H1 (cell line): Measurements from ENCODE around the gene PTPRG. TPM values are rescaled to one million over a fixed set of nuclear protein-coding genes. Genes with fewer than 3 reads are reported as not detected.

Source experiments
- BACH1 ChIP-seq: IDR thresholded peaks from 2 replicates; pipeline ENCODE4 v1.6.1; 2012; ENCODE audit warnings: low read length, improper control_type of control experiment
- SP1 ChIP-seq: IDR thresholded peaks from 2 replicates; pipeline ENCODE4 v1.6.1; 2011; ENCODE audit warnings: low read depth, low read length
- TAF7 ChIP-seq: optimal IDR thresholded peaks from 2 replicates; pipeline ENCODE3; 2011; ENCODE audit warnings: low read depth, mild to moderate bottlenecking, inconsistent platforms, low read length, moderate library complexity, borderline replicate concordance
- polyA plus RNA-seq, 7 experiments: library from polyadenylated mRNA; depleted of rRNA in 3 of 7; stranded (reverse) in 5 of 7; unstranded in 2 of 7; fragments of >200 nt in 5 of 7; fragments of 200-250 nt in 2 of 7; gene quantifications; 1 replicate in 5 of 7; 2 replicates in 1 of 7; 4 replicates in 1 of 7; pipeline versions ENCODE4 v1.2.1 to v1.2.3, GENCODE V29; 2011 to 2013; ENCODE audit warnings: missing spikeins in 2 of 7, mixed read lengths in 2 of 7
- total RNA-seq: library from RNA; stranded (reverse); fragmentation: NEBNext Ultra II Directional; extraction: Animal tissue kit (Norgen Biotek cat#: 25700); gene quantifications from 2 replicates; pipeline ENCODE4 v1.2.1, GENCODE V29; 2021
- TF ChIP-seq, protein P1 (sequence below): IDR thresholded peaks from 2 replicates; pipeline ENCODE4 v1.6.1; 2012; ENCODE audit warnings: low read length, inconsistent platforms

The PTPRG gene
- total and polyA plus RNA-seq, 2 of the 8 experiments (the other 6 are each of a cell fraction or from before 2014, with no cell fraction given) = 23.3 to 96.2 TPM

- TF ChIP-seq, protein P1, sequence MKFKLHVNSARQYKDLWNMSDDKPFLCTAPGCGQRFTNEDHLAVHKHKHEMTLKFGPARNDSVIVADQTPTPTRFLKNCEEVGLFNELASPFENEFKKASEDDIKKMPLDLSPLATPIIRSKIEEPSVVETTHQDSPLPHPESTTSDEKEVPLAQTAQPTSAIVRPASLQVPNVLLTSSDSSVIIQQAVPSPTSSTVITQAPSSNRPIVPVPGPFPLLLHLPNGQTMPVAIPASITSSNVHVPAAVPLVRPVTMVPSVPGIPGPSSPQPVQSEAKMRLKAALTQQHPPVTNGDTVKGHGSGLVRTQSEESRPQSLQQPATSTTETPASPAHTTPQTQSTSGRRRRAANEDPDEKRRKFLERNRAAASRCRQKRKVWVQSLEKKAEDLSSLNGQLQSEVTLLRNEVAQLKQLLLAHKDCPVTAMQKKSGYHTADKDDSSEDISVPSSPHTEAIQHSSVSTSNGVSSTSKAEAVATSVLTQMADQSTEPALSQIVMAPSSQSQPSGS = no peak
- TF ChIP-seq BACH1 (no peak), SP1 (no peak), TAF7 (no peak)
Observed at GRCh38 chr3:61765157-61765876, 203.9 kb downstream of the PTPRG start (continued).
